Epithelial cell of esophagus (primary cell): ENCODE results near the gene TXNRD2.

Source experiments
- DNase-seq: peaks from one replicate; pipeline ENCODE4 v3.0.0; 2010; ENCODE audit warnings: low read depth
- H3K4me3 ChIP-seq: 2 replicates; pipeline ENCODE4 v1.5.1; 2011; ENCODE audit warnings: mild to moderate bottlenecking, low read length, control low read depth
- CTCF ChIP-seq: IDR thresholded peaks from 2 replicates; pipeline ENCODE4 v1.5.1; 2011; ENCODE audit warnings: low read depth, mild to moderate bottlenecking, low read length, control low read depth, inconsistent platforms; ENCODE audit not compliant: insufficient read depth; ENCODE audit errors: missing control alignments

The TXNRD2 gene

GRCh38 chr22:19988331-19988808, 46.8 kb upstream of the TXNRD2 start:
- no peak for TF ChIP-seq CTCF
- no peak for DNase-seq
- H3K4me3 ChIP-seq = no peak overlapping the region

GRCh38 chr22:19987394-19988306, 46.0 kb upstream of the TXNRD2 start:
- H3K4me3 ChIP-seq = no peak overlapping the region
- DNase-seq = no peak
- TF ChIP-seq CTCF = no peak

GRCh38 chr22:19986410-19987341, 45.1 kb upstream of the TXNRD2 start:
- peak overlapping the region; percentile 52 for H3K4me3 ChIP-seq
- DNase-seq = peak; percentile 81
- TF ChIP-seq CTCF = no peak

GRCh38 chr22:19986011-19986409, 44.4 kb upstream of the TXNRD2 start:
- peak overlapping the region; percentile 52 for H3K4me3 ChIP-seq
- TF ChIP-seq CTCF = no peak
- no peak for DNase-seq

- DNase-seq = no peak
- TF ChIP-seq CTCF = no peak
- H3K4me3 ChIP-seq = no peak overlapping the region
Observed at GRCh38 chr22:19984851-19985811, 43.5 kb upstream of the TXNRD2 start.

- DNase-seq = peak; percentile 96
- no peak overlapping the region for H3K4me3 ChIP-seq
- no peak for TF ChIP-seq CTCF
Observed at GRCh38 chr22:19984201-19984753, 42.7 kb upstream of the TXNRD2 start.
